Chondrocyte (in vitro differentiated cells): ENCODE data around the gene DUX4. TPM values are rescaled to one million over a fixed set of nuclear protein-coding genes. Genes with fewer than 3 reads are reported as not detected.
"Not testable (repeated sequence)": the region's sequence is repeated elsewhere in the genome, so short reads cannot be mapped to it uniquely, and the experiment has no call there.

Experiments
- DNase-seq: peaks from one replicate; pipeline ENCODE4 v3.0.0; 2021; ENCODE audit warnings: mixed read lengths, low spot score
- H3K27ac Mint-ChIP-seq: one replicate; pipeline ENCODE4 v1.8.0; 2021; ENCODE audit warnings: mild to moderate bottlenecking, moderate library complexity, mixed read lengths; ENCODE audit not compliant: unreplicated experiment
- H3K27me3 Mint-ChIP-seq: 2 replicates; pipeline ENCODE4 v1.8.0; 2021; ENCODE audit warnings: low read depth, mixed read lengths
- H3K36me3 Mint-ChIP-seq: 2 replicates; pipeline ENCODE4 v1.8.0; 2021; ENCODE audit warnings: low read depth, mixed read lengths
- H3K4me1 Mint-ChIP-seq: 2 replicates; pipeline ENCODE4 v1.8.0; 2021; ENCODE audit warnings: low read depth, mild to moderate bottlenecking, mixed read lengths
- H3K4me3 Mint-ChIP-seq: one replicate; pipeline ENCODE4 v1.8.0; 2021; ENCODE audit warnings: mild to moderate bottlenecking, moderate library complexity, mixed read lengths; ENCODE audit not compliant: unreplicated experiment
- H3K9me3 Mint-ChIP-seq: 2 replicates; pipeline ENCODE4 v1.8.0; 2021; ENCODE audit warnings: low read depth, mixed read lengths
- CTCF ChIP-seq: fragments of 200-600 bp; sonication (generic); IDR thresholded peaks from 2 replicates; pipeline ENCODE4 v1.5.0; 2021; ENCODE audit warnings: antibody characterized with exemption, mild to moderate bottlenecking, moderate library complexity
- long read RNA-seq: library from polyadenylated mRNA; stranded (forward); transcript quantifications from one replicate; pipeline ENCODE4 v2.0.0, GENCODE V29; 2021
- total RNA-seq: library from RNA; stranded (reverse); gene quantifications from 3 replicates; pipeline ENCODE4 v1.2.1, GENCODE V29; 2021

The DUX4 gene
- not detected in 3 replicates for total RNA-seq
- long read RNA-seq, result 0 reads

GRCh38 chr4:190173428-190173827 is at the start of gene DUX4:
Gene DUX4, plus strand, starts transcription at chr4:190173774. Its CDS starts 0 bp downstream, at chr4:190173774.
- not testable (repeated sequence) for H3K9me3 Mint-ChIP-seq, H3K27ac Mint-ChIP-seq, H3K4me1 Mint-ChIP-seq, H3K36me3 Mint-ChIP-seq, H3K27me3 Mint-ChIP-seq, DNase-seq, H3K4me3 Mint-ChIP-seq

GRCh38 chr4:190175436-190175835 is 1.9 kb downstream of the DUX4 start:
- H3K4me3 Mint-ChIP-seq, H3K36me3 Mint-ChIP-seq, DNase-seq, H3K9me3 Mint-ChIP-seq, H3K27me3 Mint-ChIP-seq, H3K4me1 Mint-ChIP-seq, H3K27ac Mint-ChIP-seq: not testable (repeated sequence)

GRCh38 chr4:190177727-190178605 is 4.4 kb downstream of the DUX4 start:
- H3K9me3 Mint-ChIP-seq, result peaks cover 11% of the 10 kb centered on the region
- peak; percentile 40 for DNase-seq
- not testable (repeated sequence) for H3K27ac Mint-ChIP-seq, H3K4me1 Mint-ChIP-seq, H3K27me3 Mint-ChIP-seq, H3K4me3 Mint-ChIP-seq, H3K36me3 Mint-ChIP-seq

- H3K27me3 Mint-ChIP-seq, H3K4me1 Mint-ChIP-seq, H3K36me3 Mint-ChIP-seq, H3K27ac Mint-ChIP-seq, DNase-seq, H3K4me3 Mint-ChIP-seq: not testable (repeated sequence)
- H3K9me3 Mint-ChIP-seq, result peaks cover 11% of the 10 kb centered on the region
Measured at GRCh38 chr4:190178606-190178990, 5.0 kb downstream of the DUX4 start.

- H3K4me3 Mint-ChIP-seq, H3K36me3 Mint-ChIP-seq, H3K27me3 Mint-ChIP-seq, H3K27ac Mint-ChIP-seq, H3K4me1 Mint-ChIP-seq: not testable (repeated sequence)
- DNase-seq, result peak; percentile 70
- H3K9me3 Mint-ChIP-seq, result peaks cover 11% of the 10 kb centered on the region
Measured at GRCh38 chr4:190179030-190179739, 5.6 kb downstream of the DUX4 start.

DNA sequence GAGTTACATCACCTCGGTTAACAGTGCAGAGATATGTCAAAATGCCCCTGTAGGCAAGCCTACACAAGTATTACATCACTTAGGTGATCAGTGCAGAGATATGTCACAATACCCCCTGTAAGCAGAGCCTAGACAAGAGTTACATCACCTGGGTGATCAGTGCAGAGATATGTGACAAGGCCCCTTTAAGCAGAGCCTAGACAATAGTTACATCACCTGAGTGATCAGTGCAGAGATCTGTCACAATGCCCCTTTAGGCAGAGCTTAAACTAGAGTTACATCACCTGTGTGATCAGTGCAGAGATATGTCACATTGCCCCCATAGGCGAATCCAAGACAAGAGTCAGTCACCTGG is 6.1 kb downstream of the DUX4 start:
- not testable (repeated sequence) for H3K27ac Mint-ChIP-seq, DNase-seq, H3K4me3 Mint-ChIP-seq, H3K27me3 Mint-ChIP-seq, H3K36me3 Mint-ChIP-seq, H3K4me1 Mint-ChIP-seq
- peaks cover 11% of the 10 kb centered on the region for H3K9me3 Mint-ChIP-seq

- H3K4me1 Mint-ChIP-seq, H3K27me3 Mint-ChIP-seq, H3K4me3 Mint-ChIP-seq, H3K27ac Mint-ChIP-seq, DNase-seq, H3K36me3 Mint-ChIP-seq: not testable (repeated sequence)
- peaks cover 11% of the 10 kb centered on the region for H3K9me3 Mint-ChIP-seq
Measured at GRCh38 chr4:190180947-190181346, 7.4 kb downstream of the DUX4 start.

- peaks cover 11% of the 10 kb centered on the region for H3K9me3 Mint-ChIP-seq
- not testable (repeated sequence) for H3K27me3 Mint-ChIP-seq, H3K36me3 Mint-ChIP-seq, H3K4me1 Mint-ChIP-seq, H3K4me3 Mint-ChIP-seq, H3K27ac Mint-ChIP-seq
- DNase-seq, result peak; percentile 85
Measured at GRCh38 chr4:190181481-190182100, 8.0 kb downstream of the DUX4 start.

DNA sequence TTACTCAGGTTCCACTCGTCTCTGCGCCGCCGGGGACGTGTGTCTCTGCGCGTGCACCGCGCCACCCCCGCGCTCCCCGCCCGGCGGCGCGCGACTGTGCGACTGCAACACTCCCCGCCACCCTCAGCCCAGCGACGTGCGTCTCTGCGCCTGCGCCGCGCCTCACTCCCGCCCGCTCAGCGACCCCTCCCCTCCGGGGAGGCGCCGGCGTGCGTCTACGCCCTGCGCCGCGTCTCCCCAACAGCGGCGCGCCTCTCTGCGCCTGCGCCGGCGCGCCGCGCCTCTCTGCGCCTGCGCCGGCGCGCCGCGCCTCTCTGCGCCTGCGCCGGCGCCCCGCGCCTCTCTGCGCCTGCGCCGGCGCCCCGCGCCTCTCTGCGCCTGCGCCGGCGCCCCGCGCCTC is 29.9 kb downstream of the DUX4 start:
- not testable (repeated sequence) for H3K36me3 Mint-ChIP-seq, H3K27me3 Mint-ChIP-seq, H3K9me3 Mint-ChIP-seq, H3K4me1 Mint-ChIP-seq, H3K4me3 Mint-ChIP-seq, H3K27ac Mint-ChIP-seq
- TF ChIP-seq CTCF, result peak; percentile 0
- peak; percentile 88 for DNase-seq
